OCI-LY7 (cell line): ENCODE measurements around the gene KRTAP2-4.

Experiments used
- CTCF ChIP-seq: fragments of 200-600 bp; sonication (generic); conservative IDR thresholded peaks from 2 replicates; pipeline ENCODE4 v1.5.1; 2014; ENCODE audit warnings: mild to moderate bottlenecking, antibody characterized with exemption, low read length, moderate library complexity, mixed read lengths
- EZH2phosphoT487 ChIP-seq: fragments of 200-600 bp; sonication (generic); IDR thresholded peaks from 2 replicates; pipeline ENCODE4 v1.6.1; 2018; ENCODE audit warnings: low read depth, borderline replicate concordance, mild to moderate bottlenecking, mixed run types, antibody characterized with exemption, low read length, moderate library complexity, mixed read lengths

- no peak for TF ChIP-seq CTCF
- no peak for TF ChIP-seq EZH2phosphoT487
Observed at GRCh38 chr17:41098042-41098441, 32.4 kb upstream of the KRTAP2-4 start, which contains the start of gene KRTAP4-8.
